ENCODE results near the gene MVD. TPM values are rescaled to one million over a fixed set of nuclear protein-coding genes. Genes with fewer than 3 reads are reported as not detected.

MVD gene
- total and polyA plus RNA-seq, 2 of the 13 experiments (the other 11 are each of a cell fraction or from before 2014, with no cell fraction given): 28.1 to 187 TPM

DNA sequence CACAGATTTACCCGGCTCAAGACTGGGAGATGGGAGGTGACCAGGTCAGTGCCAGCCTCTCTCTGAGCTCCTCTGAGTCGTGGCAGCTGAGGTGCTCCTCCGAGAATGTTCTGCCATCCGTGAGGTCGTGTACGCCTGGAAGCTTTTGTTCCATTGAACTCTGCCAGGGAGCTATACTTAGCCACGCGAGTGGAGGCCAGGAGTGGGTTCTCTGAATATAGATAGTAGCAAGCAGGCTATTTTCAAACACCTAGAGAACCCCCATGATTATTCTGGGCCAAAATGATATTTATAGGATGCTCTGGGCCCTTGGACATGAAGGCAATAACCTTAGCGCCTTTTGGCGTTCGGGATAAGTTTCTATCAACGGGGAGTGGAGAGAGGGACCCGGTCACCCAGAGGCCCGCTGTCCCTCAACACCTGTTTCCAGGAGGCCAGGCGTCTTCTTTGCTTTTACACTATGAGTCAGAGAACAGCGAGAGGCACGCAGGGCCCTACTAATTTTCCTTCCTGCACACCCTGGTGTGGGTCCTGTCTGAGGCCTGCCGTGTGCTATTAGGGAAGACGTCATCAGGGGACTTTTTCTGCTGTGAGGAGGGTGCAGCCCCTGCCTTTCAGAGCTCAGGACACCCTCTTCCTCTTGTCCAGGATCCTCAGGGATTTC is 11.0 kb upstream of the MVD start:
- Histone ChIP-seq H3K79me2 (ENCODE audit: insufficient read depth, low read length) (no peaks in the 10 kb centered on the region), H3K36me3 (replicated peaks in 1 of 2; ENCODE audit: control insufficient read depth in 1 of 2, insufficient read depth in 2 of 2, low read length in 2 of 2) (no peaks in the 10 kb centered on the region; a peak in 1 of 5 replicates), H4K20me1 (ENCODE audit: insufficient read depth, low read length) (peaks cover 1% of the 10 kb centered on the region; the same call in 1 of the 2 replicates), H3K9me3 (ENCODE audit: low read length) (no peaks in the 10 kb centered on the region), H3K4me3 (replicated peaks in 1 of 3; ENCODE audit: insufficient read depth in 1 of 3, low read depth in 2 of 3, low read length in 3 of 3) (no peak overlapping the region), H3K27ac (ENCODE audit: extremely low read length, insufficient read depth, low read length) (no peak overlapping the region), H3K4me1 (ENCODE audit: insufficient read depth, low read length) (peaks cover 4% of the 10 kb centered on the region; the same call in 1 of the 2 replicates), H2AFZ (ENCODE audit: low read length) (no peak overlapping the region), H3K9ac (ENCODE audit: insufficient read depth, low read depth, low read length) (no peak overlapping the region), H3K27me3 (ENCODE audit: control insufficient read depth in 1 of 2, insufficient read depth in 2 of 2, low read length in 2 of 2) (peaks cover under 1 to 7% of the 10 kb centered on the region in 2 experiments; a peak in 2 of 5 replicates), H3K4me2 (ENCODE audit: low read depth, low read length) (no peak overlapping the region)
- BruUV-seq (replicated peaks): no TSS peak
- in situ Hi-C loops (cut with HindIII; ENCODE audit: extremely low pct_ligation_motif_present, low pct_unique_long_range_greater_than_20kb) (no loop called here), intact Hi-C loops (cut with micrococcal nuclease; ENCODE audit: unreplicated experiment) (no loop called here)
- DNase-seq (ENCODE audit: low spot score): no peak
- WGBS (ENCODE audit: low lambda C conversion rate): 89% methylated on average over 19 of the region's 19 CpGs
- ChIA-PET CTCF (ENCODE audit: low intra/inter-chr PET ratio, low total read pairs) (no interaction called here), POLR2A (interaction anchor here (1.2 kb wide), 1 partner anchor 24 kb away, joined by 4 read pairs; the partner anchor contains the start of gene CYBA)
- ATAC-seq: no peak
- no peak for FAIRE-seq
- TF ChIP-seq ZNF225 (CRISPR knock-in tag; IDR thresholded peaks at IDR 0.05): no peak
- no peak for TF ChIP-seq TCF7L2 (IDR thresholded peaks at IDR 0.05; ENCODE audit: low read depth, low read length)
- no peak for TF ChIP-seq HMG20B (CRISPR knock-in tag; conservative IDR thresholded peaks at IDR 0.05)
- TF ChIP-seq ZBED4 (CRISPR knock-in tag; IDR thresholded peaks at IDR 0.05; ENCODE audit: borderline replicate concordance): no peak
- no peak for TF ChIP-seq ZNF17 (CRISPR knock-in tag; IDR thresholded peaks at IDR 0.05)
- TF ChIP-seq ZNF382 (CRISPR knock-in tag; IDR thresholded peaks at IDR 0.05; ENCODE audit: borderline replicate concordance): no peak
- TF ChIP-seq POLR2AphosphoS5 (IDR thresholded peaks at IDR 0.05; ENCODE audit: low read depth, low read length): no peak
- TF ChIP-seq FOXM1 (CRISPR knock-in tag; IDR thresholded peaks at IDR 0.05): no peak
- TF ChIP-seq, protein P1, sequence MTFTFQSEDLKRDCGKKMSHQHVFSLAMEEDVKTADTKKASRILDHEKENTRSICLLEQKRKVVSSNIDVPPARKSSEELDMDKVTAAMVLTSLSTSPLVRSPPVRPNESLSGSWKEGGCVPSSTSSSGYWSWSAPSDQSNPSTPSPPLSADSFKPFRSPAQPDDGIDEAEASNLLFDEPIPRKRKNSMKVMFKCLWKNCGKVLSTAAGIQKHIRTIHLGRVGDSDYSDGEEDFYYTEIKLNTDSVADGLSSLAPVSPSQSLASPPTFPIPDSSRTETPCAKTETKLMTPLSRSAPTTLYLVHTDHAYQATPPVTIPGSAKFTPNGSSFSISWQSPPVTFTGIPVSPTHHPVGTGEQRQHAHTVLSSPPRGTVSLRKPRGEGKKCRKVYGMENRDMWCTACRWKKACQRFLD (CRISPR knock-in tag; IDR thresholded peaks at IDR 0.05; ENCODE audit: borderline replicate concordance): no peak
- TF ChIP-seq SRSF1 (optimal IDR thresholded peaks at IDR 0.05; ENCODE audit: low read depth, low read length): no peak
- TF ChIP-seq IRF2 (CRISPR knock-in tag; IDR thresholded peaks at IDR 0.05): no peak
- no peak for TF ChIP-seq GLI4 (CRISPR knock-in tag; IDR thresholded peaks at IDR 0.05; ENCODE audit: borderline replicate concordance)
- TF ChIP-seq MIER3 (CRISPR knock-in tag; IDR thresholded peaks at IDR 0.05; ENCODE audit: borderline replicate concordance): no peak
- TF ChIP-seq ZNF501 (CRISPR knock-in tag; IDR thresholded peaks at IDR 0.05): no peak

All from HepG2 (cell line).